NCI-H2196 treated with DMSO at 0.1 percent for 48 hours (cell line): ENCODE results near the gene CCDC57.
"Not testable (repeated sequence)": the region's sequence is repeated elsewhere in the genome, so short reads cannot be mapped to it uniquely, and the experiment has no call there.

Source experiments
- DNase-seq: peaks from one replicate; lab custom pipeline; 2025; ENCODE audit not compliant: unreplicated experiment; lab: John Stamatoyannopoulos, UW

The CCDC57 gene

DNA sequence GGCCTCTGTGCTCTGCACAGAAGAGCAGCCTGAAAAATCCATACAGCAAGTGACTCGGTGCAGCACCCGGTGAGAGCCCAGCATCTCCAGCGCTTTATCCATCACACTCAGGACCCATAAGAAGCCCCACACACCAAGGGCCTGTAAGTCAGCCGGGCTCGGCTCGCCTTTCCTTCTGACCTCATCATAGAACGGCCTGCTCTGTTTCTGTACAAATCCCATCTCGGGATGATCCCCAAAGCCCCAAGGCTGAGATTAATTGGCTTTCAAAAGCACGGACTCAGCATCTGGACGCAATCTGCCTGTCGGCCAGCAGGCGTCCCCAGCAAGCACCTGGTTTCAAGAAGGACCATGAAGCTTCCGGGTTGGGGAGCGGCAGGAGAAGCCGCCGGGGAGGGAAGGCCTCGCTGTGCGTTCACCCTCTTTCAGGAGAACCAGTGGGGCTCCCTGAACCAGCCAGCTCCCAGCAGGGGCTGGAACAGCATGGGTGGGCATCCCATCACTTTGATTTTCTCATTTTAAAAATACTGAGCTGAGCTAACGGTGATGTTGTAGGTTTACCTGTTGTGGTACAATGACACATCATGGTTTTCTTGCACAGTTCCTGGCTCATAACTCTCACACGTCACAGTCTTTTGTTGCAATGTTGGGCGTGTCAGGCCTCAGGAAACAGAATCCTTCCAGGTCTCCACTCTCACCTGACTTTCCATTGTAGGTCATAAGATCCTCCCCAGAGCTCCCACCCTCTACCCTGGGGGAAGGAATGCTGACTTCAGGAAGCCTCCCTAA is 6.7 kb downstream of the CCDC57 start:
- DNase-seq, result peak; percentile 93

GRCh38 chr17:82204831-82205719 is 7.6 kb downstream of the CCDC57 start:
- peak; percentile 20 for DNase-seq

GRCh38 chr17:82203920-82204319 is 8.7 kb downstream of the CCDC57 start:
- no peak for DNase-seq

GRCh38 chr17:82202981-82203380 is 9.7 kb downstream of the CCDC57 start:
- DNase-seq, result no peak

GRCh38 chr17:82201498-82201910 is 11.1 kb downstream of the CCDC57 start:
- DNase-seq, result no peak

DNA sequence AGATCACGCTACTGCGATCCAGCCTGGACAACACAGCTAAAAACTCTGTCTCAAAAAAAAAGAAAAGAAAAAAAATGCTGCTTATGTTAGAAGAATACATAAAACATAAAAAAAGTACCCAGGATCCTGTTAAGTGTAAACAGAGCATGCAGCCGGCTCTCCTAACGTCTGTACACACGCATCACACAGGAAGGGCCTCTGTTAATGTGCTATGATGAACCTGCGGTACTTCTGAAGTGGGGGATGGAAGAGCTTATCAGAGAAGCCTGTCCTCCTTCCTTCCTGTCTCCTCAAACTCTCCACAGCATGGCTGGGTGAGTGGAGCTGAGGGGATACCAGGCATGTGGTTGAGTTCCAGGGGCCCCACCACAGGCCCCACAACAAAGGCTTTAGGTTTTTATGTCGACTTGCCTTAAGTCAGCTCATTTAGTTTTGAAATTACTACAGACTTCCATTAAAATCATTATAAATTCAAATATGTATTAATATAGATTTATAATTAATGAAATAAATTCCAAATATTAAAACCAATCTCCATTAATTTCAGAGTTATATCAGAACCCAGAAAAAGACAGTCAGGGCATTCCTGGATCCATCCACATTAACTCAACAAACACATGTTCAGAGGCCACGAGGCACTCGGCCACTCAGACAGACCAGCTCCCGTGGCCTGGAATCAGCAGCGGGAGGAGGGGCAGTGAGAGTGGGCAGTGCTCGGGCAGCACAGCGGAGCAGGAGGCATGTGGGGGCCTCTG is 11.7 kb downstream of the CCDC57 start:
- DNase-seq, result no peak

- no peak for DNase-seq
Observed at GRCh38 chr17:82200135-82200534, 12.5 kb downstream of the CCDC57 start.

DNA sequence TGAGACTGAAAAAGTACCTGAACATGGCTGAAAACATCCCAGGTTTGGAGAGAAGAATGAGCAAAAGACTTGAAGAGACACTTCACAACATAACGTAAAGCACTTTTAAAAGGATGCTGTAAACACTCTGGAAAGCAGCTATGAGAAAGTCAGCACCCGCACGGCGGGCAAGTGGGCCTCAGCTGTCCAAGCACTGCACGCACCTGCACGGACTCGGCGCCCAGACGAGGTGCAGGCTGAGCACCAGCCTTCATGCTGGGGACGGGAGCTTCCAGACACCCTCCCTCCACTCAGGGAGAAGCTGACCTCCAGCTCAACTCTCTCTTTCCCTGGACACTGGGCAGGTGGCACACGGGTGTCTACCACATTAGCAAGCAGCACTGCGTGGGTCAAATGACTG is 13.1 kb downstream of the CCDC57 start:
- no peak for DNase-seq

DNA sequence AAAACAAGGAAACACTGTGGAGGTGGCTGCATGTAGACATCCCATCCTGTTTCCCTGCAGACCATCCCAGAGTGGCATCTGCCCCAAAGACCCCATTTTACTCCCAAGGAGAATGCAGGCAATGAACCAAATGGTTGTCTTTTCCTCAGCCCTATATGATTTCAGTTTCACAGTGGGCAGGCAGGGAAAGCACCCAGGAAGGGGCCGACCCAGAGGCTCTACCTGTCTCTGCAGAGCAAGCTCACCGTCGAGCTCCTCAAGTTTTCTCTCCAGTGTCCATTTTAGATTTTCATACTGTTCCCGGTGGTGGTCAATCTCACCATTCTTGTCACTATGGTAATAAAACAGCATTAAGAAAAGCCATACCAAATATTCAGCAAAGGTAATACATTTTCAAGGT is 14.6 kb downstream of the CCDC57 start:
- no peak for DNase-seq

- DNase-seq, result no peak
Observed at GRCh38 chr17:82195675-82196672, 16.7 kb downstream of the CCDC57 start.

DNA sequence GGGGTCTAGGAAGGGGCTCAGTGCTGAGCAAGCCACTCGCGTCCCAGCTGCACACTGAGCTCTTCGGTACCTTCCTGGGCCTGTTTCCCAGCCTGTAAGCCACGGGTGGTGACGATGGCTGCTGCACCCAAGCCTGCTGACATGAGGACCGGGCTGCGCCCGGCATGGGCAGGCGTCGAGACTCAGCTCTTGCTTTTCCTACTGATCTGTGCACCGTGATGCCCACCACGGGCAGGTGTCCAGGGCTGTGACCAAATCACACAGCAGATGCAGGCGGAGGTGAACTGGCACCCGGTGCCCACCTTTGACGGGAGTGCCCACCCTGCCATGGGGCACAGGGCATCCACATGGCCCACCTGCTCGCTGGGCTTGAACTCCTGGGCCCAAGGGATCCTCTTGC is 17.9 kb downstream of the CCDC57 start:
- no peak for DNase-seq

- no peak for DNase-seq
Observed at GRCh38 chr17:82193520-82194220, 19.0 kb downstream of the CCDC57 start.

GRCh38 chr17:82193050-82193449 is 19.6 kb downstream of the CCDC57 start:
- not testable (repeated sequence) for DNase-seq

GRCh38 chr17:82188001-82188961 is 24.4 kb downstream of the CCDC57 start:
- DNase-seq, result no peak

DNA sequence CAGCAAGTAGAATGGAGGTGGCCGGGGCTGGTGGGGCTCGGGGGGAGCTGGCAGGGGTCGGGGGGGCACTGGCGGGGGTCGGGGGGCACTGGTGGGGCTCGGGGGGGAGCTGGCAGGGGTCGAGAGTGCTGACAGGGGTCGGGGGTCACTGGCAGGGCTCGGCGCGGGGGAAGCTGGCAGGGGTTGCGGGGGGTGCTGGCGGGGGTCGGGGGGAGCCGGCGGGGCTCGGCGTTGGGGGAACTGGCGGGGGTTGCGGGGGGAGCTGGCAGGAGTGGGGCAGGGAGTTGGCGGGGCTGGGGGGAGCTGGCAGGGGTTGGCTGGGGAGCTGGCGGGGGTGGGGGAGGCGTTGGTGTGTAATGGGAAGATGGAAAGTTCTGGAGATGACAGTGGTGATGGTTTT is 25.1 kb downstream of the CCDC57 start:
- no peak for DNase-seq

DNA sequence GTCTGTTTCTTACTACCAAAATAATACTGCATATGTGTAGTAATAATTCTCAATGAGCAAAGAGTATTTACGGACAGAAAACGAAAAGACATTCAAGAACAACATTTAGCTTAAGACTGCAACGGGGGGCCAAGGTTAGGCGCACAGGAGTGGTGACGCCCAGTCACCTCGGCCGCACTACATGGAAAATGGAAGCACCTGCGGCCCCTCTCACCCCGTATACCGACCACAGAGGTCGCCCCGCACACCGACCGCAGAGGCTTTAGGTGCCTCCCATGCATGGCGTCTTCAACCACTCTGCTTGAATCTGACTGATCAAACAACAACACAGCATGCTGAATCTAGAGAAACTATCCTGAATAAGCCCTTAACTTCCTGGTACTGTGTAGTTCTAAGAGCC is 26.4 kb downstream of the CCDC57 start:
- no peak for DNase-seq

GRCh38 chr17:82184761-82185160 is 27.9 kb downstream of the CCDC57 start:
- no peak for DNase-seq

DNA sequence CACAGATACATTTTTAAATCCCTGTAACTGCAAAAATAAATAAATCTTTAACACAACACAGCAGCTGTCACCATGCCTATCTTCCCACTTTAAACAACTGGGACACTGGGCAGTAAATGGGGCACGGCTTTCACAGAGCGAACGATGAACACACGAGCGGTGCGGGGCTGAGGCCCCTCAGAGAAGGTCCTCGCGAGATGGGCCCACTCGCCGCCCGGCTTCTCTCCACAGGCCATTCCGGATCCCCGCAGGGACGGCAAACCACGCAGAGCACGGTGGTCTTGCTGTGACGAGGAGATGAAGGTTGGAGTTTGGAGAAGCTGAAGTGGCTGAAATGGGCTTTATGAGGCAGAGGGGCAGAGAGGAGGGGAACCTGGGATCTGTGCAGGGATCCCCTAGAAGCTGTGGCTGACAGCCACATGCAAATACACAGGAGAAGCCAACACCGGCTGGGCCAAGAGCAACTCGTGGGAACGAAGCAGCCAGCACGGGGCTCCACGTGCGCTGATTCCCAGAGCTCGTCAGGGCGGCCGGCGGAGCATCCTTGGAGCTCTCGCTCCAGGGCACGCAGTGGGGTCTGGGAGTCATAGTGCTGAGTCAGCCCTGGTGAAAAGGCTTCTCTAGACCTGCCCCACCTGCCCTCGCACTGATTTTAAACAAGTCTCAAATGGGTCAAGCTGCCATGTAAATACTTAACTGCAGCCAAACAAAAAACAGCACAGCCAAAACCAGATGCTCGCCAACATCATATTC is 31.7 kb downstream of the CCDC57 start:
- no peak for DNase-seq
